Uterus (tissue), 2 donors: Measurements from ENCODE around the gene TMEM184B.

ENCODE experiments used
- CTCF ChIP-seq, 4 experiments: fragments of 200-600 bp in 2 of 4; fragments of 450-650 bp in 2 of 4; sonication (generic) in 2 of 4; IDR thresholded peaks; one replicate each; pipeline ENCODE4 v1.5.1; 2016 to 2019; ENCODE audit warnings: antibody characterized with exemption in 4 of 4, mild to moderate bottlenecking in 2 of 4, moderate library complexity in 1 of 4
- POLR2A ChIP-seq, 2 donors: fragments of 450-650 bp; IDR thresholded peaks; one replicate each; pipeline ENCODE4 v1.6.1; 2016; ENCODE audit warnings: antibody characterized with exemption in 2 of 2, mild to moderate bottlenecking in 1 of 2, moderate library complexity in 1 of 2

GRCh38 chr22:38262051-38262795 is 10.6 kb downstream of the TMEM184B start:
- TF ChIP-seq CTCF (IDR thresholded peaks at IDR 0.05) (peak; percentile 44 to 55 (median 50)), POLR2A (IDR thresholded peaks at IDR 0.05) (no peak)
